K562 (cell line): ENCODE results near the gene YTHDC2. TPM values are rescaled to one million over a fixed set of nuclear protein-coding genes. Genes with fewer than 3 reads are reported as not detected.

Source experiments
- ATAC-seq: fragments of 200-7000 bp; cut with Tn5 transposase; 3 replicates; pipeline ENCODE4 v1.9.1; 2020; ENCODE audit warnings: moderate library complexity
- BruUV-seq: library from RNA; stranded (reverse); fragments of 400-500 nt; replicated peaks from 2 replicates; lab custom pipeline; 2021; lab: Mats Ljungman, UMichigan
- CTCF ChIA-PET: fragments of 300-600 bp; formaldehyde crosslinking; extraction: SDS; loops from one replicate; lab custom pipeline; 2021; ENCODE audit warnings: low intra/inter-chr PET ratio; lab: Yijun Ruan, JAX
- POLR2A ChIA-PET: fragments of 300-600, 350-650 bp; sonication (Branson Sonifier 250); formaldehyde crosslinking; extraction: SDS; loops from one replicate; lab custom pipeline; 2021; ENCODE audit warnings: antibody characterized with exemption, inconsistent platforms; lab: Yijun Ruan, JAX
- DNase-seq, 4 experiments: peaks; one replicate each; pipeline versions ENCODE4 v3.0.0 to v3.0.0-alpha.2; 2011 to 2018; ENCODE audit warnings: low spot score in 3 of 4, mixed read lengths in 3 of 4; ENCODE audit errors: extremely low read depth in 1 of 4
- FAIRE-seq: peaks from 2 replicates; lab custom pipeline; 2011; peaks lifted over from hg19 to GRCh38; lab: Jason Lieb, UNC
- H2AFZ ChIP-seq: 2 replicates; pipeline ENCODE4 v1.6.0; 2011; ENCODE audit warnings: low read depth, low read length, control low read depth, inconsistent platforms
- H3K27ac ChIP-seq: fragments of 200-600 bp; 3 replicates; pipeline ENCODE4 v1.8.0; 2011; ENCODE audit warnings: low read depth, mild to moderate bottlenecking, control low read depth, inconsistent platforms, low read length, moderate library complexity, mixed read lengths; ENCODE audit errors: extremely low read depth
- H3K27me3 ChIP-seq, 2 experiments: fragments of 300-600 bp in 1 of 2; 2 replicates in 1 of 2; 3 replicates in 1 of 2; pipeline versions ENCODE4 v1.6.0 to v1.8.0; 2011; ENCODE audit warnings: inconsistent platforms in 2 of 2, low read length in 2 of 2, mild to moderate bottlenecking in 1 of 2, mixed read lengths in 1 of 2, moderate library complexity in 1 of 2; ENCODE audit not compliant: control insufficient read depth in 2 of 2, insufficient read depth in 2 of 2
- H3K36me3 ChIP-seq: fragments of 300-600 bp; 3 replicates; pipeline ENCODE4 v1.8.0; 2011; ENCODE audit warnings: mild to moderate bottlenecking, low read length, inconsistent platforms; ENCODE audit not compliant: control insufficient read depth, insufficient read depth
- H3K4me1 ChIP-seq, 2 experiments: fragments of 200-600 bp in 1 of 2; replicated peaks in 1 of 2; 2 replicates in 1 of 2; 3 replicates in 1 of 2; pipeline versions ENCODE4 v1.5.1 to v1.8.0; 2011; ENCODE audit warnings: inconsistent platforms in 2 of 2, low read length in 2 of 2, mild to moderate bottlenecking in 1 of 2, mixed read lengths in 1 of 2, moderate library complexity in 1 of 2; ENCODE audit not compliant: control insufficient read depth in 2 of 2, insufficient read depth in 2 of 2
- H3K4me2 ChIP-seq: 2 replicates; pipeline ENCODE4 v1.6.1; 2011; ENCODE audit warnings: low read length, control low read depth, inconsistent platforms, mixed read lengths; ENCODE audit not compliant: insufficient read depth
- H3K4me3 ChIP-seq: fragments of 200-600 bp; sonication (generic), shearing (Covaris generic); 2 replicates; pipeline ENCODE4 v1.5.1; 2016; ENCODE audit warnings: control low read depth, inconsistent platforms
- H3K79me2 ChIP-seq: fragments of 200-600 bp; 3 replicates; pipeline ENCODE4 v1.8.0; 2011; ENCODE audit warnings: low read length, inconsistent platforms; ENCODE audit not compliant: control insufficient read depth, insufficient read depth
- H3K9ac ChIP-seq, 2 experiments: 2 replicates each; pipeline versions ENCODE4 v1.6.0 to v1.6.1; 2011; ENCODE audit warnings: low read depth in 2 of 2, low read length in 2 of 2, control low read depth in 1 of 2, inconsistent platforms in 1 of 2, mild to moderate bottlenecking in 1 of 2, mixed read lengths in 1 of 2; ENCODE audit not compliant: insufficient read depth in 1 of 2
- H3K9me1 ChIP-seq: one replicate; pipeline ENCODE4 v1.6.0; 2011; ENCODE audit warnings: inconsistent platforms, mild to moderate bottlenecking, low read length, moderate library complexity; ENCODE audit not compliant: control insufficient read depth, insufficient read depth
- H3K9me3 ChIP-seq: replicated peaks from 2 replicates; pipeline ENCODE4 v1.5.1; 2011; ENCODE audit warnings: low read depth, low read length, inconsistent platforms; ENCODE audit not compliant: control insufficient read depth, insufficient read depth
- H4K20me1 ChIP-seq: replicated peaks from 2 replicates; pipeline ENCODE4 v1.6.1; 2011; ENCODE audit warnings: low read length, inconsistent platforms, mixed read lengths; ENCODE audit not compliant: control insufficient read depth, insufficient read depth
- CHD1 ChIP-seq: fragments of 200-600 bp; sonication (generic); IDR thresholded peaks from one replicate; pipeline ENCODE4 v1.6.1; 2012; ENCODE audit warnings: mild to moderate bottlenecking, moderate library complexity, low read length, inconsistent platforms
- ILF3 ChIP-seq: fragments of 450-650 bp; IDR thresholded peaks from 2 replicates; pipeline ENCODE4 v1.6.1; 2018; ENCODE audit warnings: antibody characterized with exemption, mild to moderate bottlenecking, moderate library complexity, borderline replicate concordance
- MCM7 ChIP-seq, 2 experiments: fragments of 450-650 bp; IDR thresholded peaks; 2 replicates each; pipeline ENCODE4 v1.6.1; 2016 to 2018
- NEUROD1 ChIP-seq: fragments of 150-350 bp; IDR thresholded peaks from 2 replicates; pipeline ENCODE4 v1.6.1; 2014; ENCODE audit warnings: borderline replicate concordance, low read length, low read depth; ENCODE audit not compliant: partially characterized antibody
- PREB ChIP-seq: sonication (generic); formaldehyde crosslinking; IDR thresholded peaks from 2 replicates; pipeline ENCODE4 v1.8.1; 2023; ENCODE audit warnings: mild to moderate bottlenecking, missing genetic modification reagents
- RBM15 ChIP-seq: fragments of 200-400 bp; formaldehyde crosslinking; IDR thresholded peaks from 2 replicates; pipeline ENCODE4 v1.6.1; 2018; ENCODE audit warnings: mild to moderate bottlenecking, low read length, moderate library complexity; ENCODE audit not compliant: insufficient read depth
- ZC3H11A ChIP-seq: IDR thresholded peaks from 2 replicates; pipeline ENCODE4 v1.6.1; 2012; ENCODE audit warnings: low read depth, low read length, improper control_type of control experiment
- ZEB2 ChIP-seq: fragments of 450-650 bp; IDR thresholded peaks from 2 replicates; pipeline ENCODE4 v1.6.1; 2016
- ZFP36 ChIP-seq: fragments of 150-350 bp; IDR thresholded peaks from 2 replicates; pipeline ENCODE4 v1.6.1; 2018; ENCODE audit warnings: low read length, low read depth; ENCODE audit not compliant: partially characterized antibody
- ZNF175 ChIP-seq: fragments of 200-800 bp; sonication (Bioruptor generic); IDR thresholded peaks from 2 replicates; pipeline ENCODE4 v1.6.1; 2016; ENCODE audit warnings: low read depth, mild to moderate bottlenecking, missing genetic modification characterization, missing compliant biosample characterization
- ZNF280B ChIP-seq: fragments of 250-450 bp; sonication (Bioruptor Pico); IDR thresholded peaks from 2 replicates; pipeline ENCODE4 v1.5.1; 2021; ENCODE audit warnings: mild to moderate bottlenecking
- ZNF75A ChIP-seq: fragments of 450-650 bp; formaldehyde crosslinking; IDR thresholded peaks from 2 replicates; pipeline ENCODE4 v1.4.0; 2020; ENCODE audit warnings: mild to moderate bottlenecking
- ZNF764 ChIP-seq: fragments of 250-450 bp; sonication (Bioruptor Pico); IDR thresholded peaks from 2 replicates; pipeline ENCODE4 v1.4.0; 2020; ENCODE audit warnings: low read depth, mild to moderate bottlenecking, moderate library complexity
- WGBS: fragments of 100-300 bp; shearing (Covaris generic); methylation state at CpG from one replicate; pipeline ENCODE4 v1.1.6; 2016; ENCODE audit warnings: low coverage, mixed read lengths; ENCODE audit not compliant: insufficient coverage; ENCODE audit errors: missing lambda C conversion rate; 5-methylcytosine and 5-hydroxymethylcytosine counted together
- in situ Hi-C: fragments of 300-500 bp; cut with MboI; formaldehyde crosslinking; loops from 4 replicates; pipeline ENCODE4 v1.15.0; 2018; ENCODE audit warnings: inconsistent platforms, mixed read lengths
- intact Hi-C: fragments of 100-400 bp; cut with micrococcal nuclease; formaldehyde crosslinking; loops from 2 replicates; pipeline ENCODE4 v1.14.2; 2022
- polyA plus RNA-seq, 8 experiments: library from polyadenylated mRNA; depleted of rRNA in 4 of 8; stranded (reverse) in 5 of 8; unstranded in 3 of 8; fragments of >200 nt; fragmentation: Nextera tagmentation in 2 of 8; fragmentation: Illumina TruSeq in 1 of 8; extraction: Ambion mirVana in 2 of 8; extraction: Trizol in 1 of 8; gene quantifications; 2 replicates each; pipeline versions ENCODE4 v1.2.1 to v1.2.3, GENCODE V29; 2011 to 2014; ENCODE audit warnings: inconsistent platforms in 1 of 8, missing spikeins in 1 of 8
- total RNA-seq, 7 experiments: library from RNA; depleted of rRNA in 6 of 7; stranded (reverse); fragments of >200 nt in 6 of 7; fragmentation: Illumina TruSeq in 2 of 7; extraction: Trizol in 2 of 7; gene quantifications; 2 replicates each; pipeline versions ENCODE4 v1.2.1 to v1.2.3, GENCODE V29; 2011 to 2021; ENCODE audit warnings: low replicate concordance in 1 of 7
- TF ChIP-seq, protein P1 (sequence below): fragments of 450-650 bp; IDR thresholded peaks from 2 replicates; pipeline ENCODE4 v1.6.1; 2018; ENCODE audit warnings: mild to moderate bottlenecking, low read depth; ENCODE audit not compliant: partially characterized antibody

The YTHDC2 gene
- total and polyA plus RNA-seq, 9 of the 15 experiments (the other 6 are each of a cell fraction or from before 2014, with no cell fraction given): 2.7 to 21.6 (median 15.9) TPM

GRCh38 chr5:113519412-113519811 lies 5.9 kb downstream of the YTHDC2 start:
- no TSS peak for BruUV-seq
- Histone ChIP-seq H3K27ac (no peak overlapping the region), H3K79me2 (peaks cover 49% of the 10 kb centered on the region), H3K9me3 (no peaks in the 10 kb centered on the region), H3K4me1 (no peaks in the 10 kb centered on the region; a peak in 1 of 5 replicates), H3K36me3 (peaks cover 52% of the 10 kb centered on the region), H3K4me2 (no peak overlapping the region), H4K20me1 (no peaks in the 10 kb centered on the region), H3K4me3 (no peak overlapping the region), H3K9me1 (no peaks in the 10 kb centered on the region), H2AFZ (no peak overlapping the region), H3K27me3 (no peaks in the 10 kb centered on the region), H3K9ac (no peak overlapping the region)
- in situ Hi-C loops: no loop called here
- ChIA-PET POLR2A (interaction anchor here (0.6 kb wide), 1 partner anchor 179 kb away, joined by 3 read pairs; no protein-coding TSS in a partner anchor), CTCF (no interaction called here)
- no peak for FAIRE-seq
- WGBS: 70% methylated on average over 2 of the region's 2 CpGs
- ATAC-seq: no peak
- intact Hi-C loops: no loop called here
- no peak for DNase-seq
- TF ChIP-seq ZNF764 (CRISPR knock-in tag) (no peak), RBM15 (no peak), ILF3 (no peak), CHD1 (no peak)

DNA sequence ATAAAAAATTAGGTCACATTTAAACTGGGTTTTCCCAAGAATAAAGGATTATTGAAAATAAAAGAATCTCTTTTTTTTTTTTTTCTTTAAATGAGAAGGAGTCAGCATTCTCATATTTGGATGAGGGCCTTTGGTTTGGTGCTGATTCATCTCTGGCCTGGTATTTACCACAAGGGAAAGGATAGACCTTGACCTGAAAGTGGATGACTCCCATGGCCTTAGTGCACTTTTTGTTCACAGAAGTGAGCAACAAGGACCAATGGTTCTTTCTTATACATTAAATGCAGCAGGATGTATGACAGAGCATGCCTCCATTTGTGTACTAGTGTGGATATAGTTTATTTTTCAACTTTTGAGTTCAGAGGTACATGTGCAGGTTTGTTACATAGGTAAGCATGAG lies 6.9 kb downstream of the YTHDC2 start:
- no peaks in the 10 kb centered on the region for H3K9me1 ChIP-seq
- intact Hi-C loops (no loop called here), in situ Hi-C loops (no loop called here)
- no peak overlapping the region for H3K9ac ChIP-seq
- DNase-seq: no peak
- H3K9me3 ChIP-seq: no peaks in the 10 kb centered on the region
- ATAC-seq: no peak; the same call in 2 of the 3 replicates
- no peaks in the 10 kb centered on the region for H3K27me3 ChIP-seq
- no peak for FAIRE-seq
- no TSS peak for BruUV-seq
- ChIA-PET CTCF (no interaction called here), POLR2A (no interaction called here)
- no peak overlapping the region for H3K27ac ChIP-seq
- peaks cover 40% of the 10 kb centered on the region for H3K79me2 ChIP-seq
- no peak overlapping the region for H3K4me2 ChIP-seq
- no peak overlapping the region for H2AFZ ChIP-seq
- H3K4me1 ChIP-seq: no peaks in the 10 kb centered on the region; a peak in 1 of 5 replicates
- no peaks in the 10 kb centered on the region for H4K20me1 ChIP-seq
- H3K4me3 ChIP-seq: no peak overlapping the region
- peaks cover 52% of the 10 kb centered on the region for H3K36me3 ChIP-seq
- TF ChIP-seq ZNF280B (CRISPR knock-in tag) (no peak), ZFP36 (no peak), NEUROD1 (no peak), ZC3H11A (no peak), ZEB2 (no peak), ZNF75A (CRISPR knock-in tag) (no peak), MCM7 (IDR thresholded peaks at IDR 0.05) (no peak), PREB (no peak), ZNF175 (no peak)
- TF ChIP-seq, protein P1, sequence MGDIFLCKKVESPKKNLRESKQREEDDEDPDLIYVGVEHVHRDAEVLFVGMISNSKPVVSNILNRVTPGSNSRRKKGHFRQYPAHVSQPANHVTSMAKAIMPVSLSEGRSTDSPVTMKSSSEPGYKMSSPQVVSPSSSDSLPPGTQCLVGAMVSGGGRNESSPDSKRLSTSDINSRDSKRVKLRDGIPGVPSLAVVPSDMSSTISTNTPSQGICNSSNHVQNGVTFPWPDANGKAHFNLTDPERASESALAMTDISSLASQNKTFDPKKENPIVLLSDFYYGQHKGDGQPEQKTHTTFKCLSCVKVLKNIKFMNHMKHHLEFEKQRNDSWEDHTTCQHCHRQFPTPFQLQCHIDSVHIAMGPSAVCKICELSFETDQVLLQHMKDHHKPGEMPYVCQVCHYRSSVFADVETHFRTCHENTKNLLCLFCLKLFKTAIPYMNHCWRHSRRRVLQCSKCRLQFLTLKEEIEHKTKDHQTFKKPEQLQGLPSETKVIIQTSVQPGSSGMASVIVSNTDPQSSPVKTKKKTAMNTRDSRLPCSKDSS: no peak
